ENCODE data around the gene PLEK2. TPM values are rescaled to one million over a fixed set of nuclear protein-coding genes. Genes with fewer than 3 reads are reported as not detected.
A peak's percentile ranks its signal among the peaks of the same experiment; 100 is the strongest.
"Not testable (repeated sequence)": the region's sequence is repeated elsewhere in the genome, so short reads cannot be mapped to it uniquely, and the experiment has no call there.

Gene PLEK2
- total RNA-seq, 2 experiments from 2014 or later: 0.44 TPM; not detected in 1

DNA sequence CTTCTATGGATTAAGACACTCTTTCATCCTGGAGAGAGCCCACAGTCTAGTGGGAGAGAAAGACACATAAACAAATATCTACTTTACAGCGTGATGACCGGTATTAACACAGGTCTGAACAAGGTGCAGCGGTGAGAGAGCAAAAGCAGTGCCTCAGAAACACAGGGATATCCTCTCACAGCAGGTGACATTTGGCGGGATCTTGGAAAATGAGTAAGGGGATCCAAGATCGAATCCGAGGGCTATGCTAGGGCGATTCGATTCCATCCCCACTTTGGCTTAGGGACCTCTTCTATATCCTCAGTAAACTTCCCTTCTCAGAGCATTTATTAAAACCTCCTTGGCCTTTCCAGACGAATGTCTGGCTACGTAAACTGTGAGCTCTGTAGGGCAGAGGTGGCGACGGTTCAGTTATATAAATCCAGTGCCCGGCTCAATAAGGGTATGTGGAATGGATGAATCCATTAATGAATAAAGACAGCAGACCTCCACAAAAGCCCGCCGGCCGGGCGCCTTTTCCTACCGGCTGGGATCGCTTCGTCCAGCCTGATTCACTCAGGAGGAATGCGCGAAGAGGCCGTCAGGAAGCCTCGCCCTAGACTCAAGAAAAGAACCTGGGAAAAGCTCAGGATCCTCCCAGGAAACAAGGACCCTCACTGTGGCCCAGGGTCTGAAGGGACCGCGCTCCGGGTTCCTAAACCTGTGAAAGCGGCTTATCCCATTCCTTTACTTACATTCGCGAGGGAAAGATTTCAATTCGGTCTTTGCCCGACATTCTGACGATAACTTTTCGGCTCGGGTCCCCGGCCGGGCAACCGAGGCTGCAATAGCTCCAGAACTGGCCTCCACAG is 52.8 kb downstream of the PLEK2 start:
- Mint-ChIP-seq H3K9me3 (ENCODE audit: low read depth) (no peaks in the 10 kb centered on the region), H3K4me1 (peaks cover 60% of the 10 kb centered on the region), H3K4me3 (peak overlapping the region; percentile 99), H3K27ac (peak overlapping the region; percentile 93), H3K36me3 (peaks cover 15% of the 10 kb centered on the region), H3K27me3 (no peaks in the 10 kb centered on the region)
- DNase-seq (no peak), ATAC-seq (peak; percentile 2)
- CTCF ChIA-PET: interaction anchor here (0.7 to 2.0 kb wide), 18 partner anchors 8 to 241 kb away, joined by 3 to 12 read pairs (median 4); partner anchors contain the start of genes PALS1 and PIGH

DNA sequence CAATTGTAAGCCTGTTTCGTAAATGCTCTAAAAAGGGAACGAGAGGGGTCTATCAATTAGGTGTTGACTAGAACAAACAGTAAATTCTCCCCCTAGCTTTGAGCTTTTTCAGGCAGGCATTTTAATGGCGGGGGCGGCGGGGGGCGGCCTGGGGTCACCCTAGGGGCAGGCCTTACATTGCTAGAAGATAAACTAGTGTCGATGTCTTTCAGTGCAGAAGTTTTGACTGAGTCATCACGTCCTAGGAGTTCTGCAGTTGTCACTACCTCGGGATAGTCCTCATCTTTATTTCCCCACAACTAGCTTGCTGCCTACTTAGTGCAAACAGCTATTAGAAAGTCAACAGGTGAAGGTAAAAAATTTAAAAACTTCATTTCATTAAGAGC is 54.0 kb downstream of the PLEK2 start:
- no peak overlapping the region for H3K27ac Mint-ChIP-seq
- peaks cover 10% of the 10 kb centered on the region for H3K36me3 Mint-ChIP-seq
- DNase-seq: no peak
- no peaks in the 10 kb centered on the region for H3K9me3 Mint-ChIP-seq (ENCODE audit: low read depth)
- CTCF ChIA-PET: no interaction called here
- H3K4me3 Mint-ChIP-seq: peak overlapping the region; percentile 99
- no peaks in the 10 kb centered on the region for H3K27me3 Mint-ChIP-seq
- peaks cover 48% of the 10 kb centered on the region for H3K4me1 Mint-ChIP-seq
- no peak for ATAC-seq

DNA sequence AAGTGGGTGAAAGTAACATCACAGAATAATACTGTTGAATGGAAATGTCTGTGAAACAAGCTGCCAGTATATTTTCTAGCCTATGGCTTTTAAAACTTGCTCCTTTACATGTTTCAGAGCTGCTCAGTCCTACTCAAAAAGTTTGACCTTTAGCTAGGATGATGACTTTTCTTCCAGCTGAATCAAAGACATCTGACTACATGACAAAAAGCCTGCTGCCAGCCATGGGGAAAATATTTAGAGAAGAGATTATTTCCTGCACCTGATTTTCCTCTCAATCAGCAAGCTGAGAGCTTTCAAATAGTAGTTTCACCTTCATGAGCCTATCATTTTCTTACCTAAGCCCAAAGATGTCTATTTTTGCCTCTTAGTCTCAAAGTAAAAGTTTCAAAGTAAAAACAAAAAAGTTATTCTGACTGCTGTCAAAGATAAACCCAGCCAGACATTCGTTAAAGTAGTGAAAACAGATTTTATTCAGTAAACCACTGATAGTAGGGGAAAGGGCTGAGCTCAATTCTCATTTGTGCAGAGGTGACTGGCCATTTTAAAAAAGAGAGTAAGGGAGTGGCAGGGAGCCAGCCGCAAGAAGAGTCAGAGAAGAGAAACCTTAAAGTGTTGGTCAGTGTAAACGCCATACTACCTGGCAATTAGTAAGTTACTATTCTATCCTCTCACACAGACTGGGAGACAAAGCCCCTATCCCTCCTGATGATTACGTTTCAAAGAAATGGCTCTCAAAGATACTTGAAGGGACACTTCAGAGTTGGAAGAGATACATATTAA is 54.6 kb downstream of the PLEK2 start:
- DNase-seq (no peak), ATAC-seq (no peak)
- Mint-ChIP-seq H3K4me3 (peak overlapping the region; percentile 30), H3K9me3 (ENCODE audit: low read depth) (no peaks in the 10 kb centered on the region), H3K36me3 (peaks cover 8% of the 10 kb centered on the region), H3K4me1 (peaks cover 44% of the 10 kb centered on the region), H3K27ac (peak overlapping the region; percentile 0), H3K27me3 (no peaks in the 10 kb centered on the region)
- CTCF ChIA-PET: interaction anchor here (0.6 kb wide), 1 partner anchor 168 kb away, joined by 4 read pairs; no protein-coding TSS in a partner anchor

DNA sequence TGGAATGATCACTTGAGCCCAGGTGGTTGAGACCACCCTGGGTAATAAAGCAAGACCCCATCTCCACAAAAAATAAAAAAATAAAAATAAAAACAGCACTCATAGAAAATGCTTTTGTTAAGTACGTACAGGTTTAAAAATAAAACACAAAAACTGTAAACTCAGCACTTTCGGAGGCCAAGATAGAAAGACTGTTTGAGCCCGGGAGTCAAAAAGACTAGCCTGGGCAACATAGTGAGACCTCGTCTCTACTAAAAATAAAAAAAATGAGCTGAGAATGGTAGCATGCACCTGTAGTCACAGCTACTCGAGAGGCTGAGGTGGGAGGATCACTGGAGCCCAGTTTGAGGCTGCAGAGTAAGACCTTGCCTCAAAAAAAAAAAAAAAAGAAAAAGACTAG is 59.9 kb downstream of the PLEK2 start:
- no peaks in the 10 kb centered on the region for H3K27me3 Mint-ChIP-seq
- H3K27ac Mint-ChIP-seq: no peak overlapping the region
- H3K4me1 Mint-ChIP-seq: peaks cover 9% of the 10 kb centered on the region
- no peak for ATAC-seq
- no peaks in the 10 kb centered on the region for H3K9me3 Mint-ChIP-seq (ENCODE audit: low read depth)
- H3K36me3 Mint-ChIP-seq: peaks cover 13% of the 10 kb centered on the region
- H3K4me3 Mint-ChIP-seq: no peak overlapping the region
- no peak for DNase-seq
- CTCF ChIA-PET: interaction anchor here (1.8 kb wide), 1 partner anchor 7 kb away, joined by 12 read pairs; the partner anchor contains the start of genes ATP6V1D and EIF2S1

DNA sequence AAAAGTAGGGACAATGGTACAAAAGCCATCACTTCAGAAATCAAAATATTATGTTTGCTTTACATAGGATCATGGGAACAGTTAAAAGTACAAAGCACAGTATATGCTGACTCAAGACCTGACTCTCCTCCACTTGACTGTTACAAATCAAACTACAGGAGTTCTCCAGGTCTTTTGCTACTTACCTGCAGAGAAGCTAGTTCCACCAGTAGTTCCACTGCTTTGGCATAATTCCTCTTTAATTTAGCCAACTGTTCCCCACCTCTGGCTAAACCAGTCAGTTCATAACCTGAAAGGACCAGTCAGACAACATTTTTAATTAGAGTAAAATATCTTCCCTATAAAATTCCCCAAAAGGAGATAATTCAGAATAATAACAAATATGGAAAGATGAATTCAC is 66.4 kb downstream of the PLEK2 start:
- H3K27ac Mint-ChIP-seq: no peak overlapping the region
- ATAC-seq (no peak), DNase-seq (no peak)
- H3K4me1 Mint-ChIP-seq: no peaks in the 10 kb centered on the region
- no peaks in the 10 kb centered on the region for H3K27me3 Mint-ChIP-seq
- no peaks in the 10 kb centered on the region for H3K9me3 Mint-ChIP-seq (ENCODE audit: low read depth)
- H3K36me3 Mint-ChIP-seq: peaks cover 16% of the 10 kb centered on the region
- H3K4me3 Mint-ChIP-seq: no peak overlapping the region
- CTCF ChIA-PET: interaction anchor here (0.9 kb wide), 1 partner anchor 14 kb away, joined by 3 read pairs; the partner anchor contains the start of genes ATP6V1D and EIF2S1

DNA sequence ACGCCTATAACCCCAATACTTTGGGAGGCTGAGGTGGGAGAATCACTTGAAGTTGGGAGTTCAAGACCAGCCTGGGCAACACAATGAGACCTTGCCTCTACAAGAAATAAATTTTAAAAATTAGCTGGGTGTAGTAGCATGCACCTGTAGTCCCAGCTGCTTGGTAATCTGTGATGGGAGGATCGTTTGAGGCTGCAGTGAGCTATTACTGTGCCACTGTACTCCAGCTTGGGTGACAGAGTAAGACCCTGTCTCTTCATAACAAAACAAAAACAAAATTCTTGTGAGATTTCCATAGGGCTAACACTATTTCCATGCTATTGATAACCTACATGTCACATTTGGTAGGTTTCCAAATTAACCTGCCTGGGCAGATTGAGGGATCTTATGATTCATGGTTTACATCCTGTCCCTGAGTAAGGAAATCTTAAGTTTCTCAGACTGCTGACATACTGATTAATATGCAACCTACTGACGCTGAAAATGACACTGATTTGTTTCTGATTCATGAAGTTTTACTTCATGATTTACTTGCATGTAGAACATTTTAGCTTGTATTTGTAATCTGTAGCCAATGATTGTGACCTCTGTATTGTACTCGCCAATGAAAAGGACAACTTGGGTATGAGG is 68.2 kb downstream of the PLEK2 start:
- DNase-seq (no peak), ATAC-seq (peak; percentile 12)
- H3K27ac Mint-ChIP-seq: no peak overlapping the region
- CTCF ChIA-PET: no interaction called here
- no peaks in the 10 kb centered on the region for H3K4me1 Mint-ChIP-seq
- no peaks in the 10 kb centered on the region for H3K27me3 Mint-ChIP-seq
- H3K9me3 Mint-ChIP-seq (ENCODE audit: low read depth): no peaks in the 10 kb centered on the region
- peaks cover 21% of the 10 kb centered on the region for H3K36me3 Mint-ChIP-seq
- no peak overlapping the region for H3K4me3 Mint-ChIP-seq

DNA sequence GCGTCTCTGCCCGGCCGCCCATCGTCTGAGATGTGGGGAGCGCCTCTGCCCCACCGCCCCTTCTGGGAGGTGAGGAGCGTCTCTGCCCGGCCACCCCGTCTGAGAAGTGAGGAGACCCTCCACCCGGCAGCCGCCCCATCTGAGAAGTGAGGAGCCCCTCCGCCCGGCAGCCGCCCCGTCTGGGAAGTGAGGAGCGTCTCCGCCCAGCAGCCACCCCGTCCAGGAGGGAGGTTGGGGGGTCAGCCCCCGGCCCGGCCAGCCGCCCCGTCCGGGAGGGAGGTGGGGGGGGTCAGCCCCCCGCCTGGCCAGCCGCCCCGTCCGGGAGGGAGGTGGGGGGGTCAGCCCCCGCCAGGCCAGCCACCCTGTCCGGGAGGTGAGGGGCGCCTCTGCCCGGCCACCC is 70.7 kb downstream of the PLEK2 start:
- H3K27me3 Mint-ChIP-seq; H3K27ac Mint-ChIP-seq; H3K9me3 Mint-ChIP-seq (ENCODE audit: low read depth); H3K4me1 Mint-ChIP-seq; ATAC-seq; DNase-seq; CTCF ChIA-PET; H3K4me3 Mint-ChIP-seq: not testable (repeated sequence)
- H3K36me3 Mint-ChIP-seq: peaks cover 19% of the 10 kb centered on the region

Small RNA genes lying within 50 kb of the gene (microRNA-seq; reads per million reads assigned to microRNA genes)
- not detected for gene MIR5694

Other genes starting within 250 kb of the PLEK2 start
- gene GARIN2, start 222.7 kb downstream of the PLEK2 start, total RNA-seq: not detected
- gene PALS1, start 170.7 kb downstream of the PLEK2 start, total RNA-seq: 1 to 10 TPM; 4.9 to 5.5 TPM
- gene ATP6V1D, start 52.4 kb downstream of the PLEK2 start, total RNA-seq: 10 to 100 TPM; 32.4 to 33.5 TPM
- 100 to 1,000 TPM; 145 to 189 TPM for gene EIF2S1, start 51.8 kb downstream of the PLEK2 start, total RNA-seq
- gene TMEM229B, start 76.6 kb upstream of the PLEK2 start, total RNA-seq: 1 to 10 TPM; 5.1 to 7.0 TPM
- under 1 TPM; 0.19 to 0.79 TPM for gene PLEKHH1, start 121.1 kb upstream of the PLEK2 start, total RNA-seq
- 10 to 100 TPM; 16.3 to 17.1 TPM for gene PIGH, start 188.1 kb upstream of the PLEK2 start, total RNA-seq
- gene ARG2, start 207.8 kb upstream of the PLEK2 start, total RNA-seq: 10 to 100 TPM in 1 of 2 experiments, 1 to 10 TPM in 1; 6.2 to 13.6 TPM